Activated gamma-delta T cell treated with anti-CD3 and anti-CD28 coated beads, Interleukin-2, amount 50 U/mL, for 16 hours (primary cell): ENCODE data around the gene FAM219A.
"Not testable (repeated sequence)": the region's sequence is repeated elsewhere in the genome, so short reads cannot be mapped to it uniquely, and the experiment has no call there.

Source experiments
- DNase-seq: peaks from one replicate; pipeline ENCODE4 v3.0.0-alpha.2; 2020; ENCODE audit warnings: low read depth

FAM219A gene

GRCh38 chr9:34443533-34443932 lies 14.8 kb downstream of the FAM219A start:
- DNase-seq, result no peak

GRCh38 chr9:34442770-34443169 lies 15.6 kb downstream of the FAM219A start:
- no peak for DNase-seq

GRCh38 chr9:34440017-34440416 lies 18.4 kb downstream of the FAM219A start:
- DNase-seq, result no peak

- DNase-seq, result not testable (repeated sequence)
These were observed 19.9 kb downstream of the FAM219A start for GRCh38 chr9:34438465-34438864.

GRCh38 chr9:34437926-34438307 lies 20.5 kb downstream of the FAM219A start:
- not testable (repeated sequence) for DNase-seq

- DNase-seq, result peak; percentile 26
These were observed 21.1 kb downstream of the FAM219A start for GRCh38 chr9:34437006-34437925.

- no peak for DNase-seq
These were observed 26.7 kb downstream of the FAM219A start for GRCh38 chr9:34431667-34432066.

- no peak for DNase-seq
These were observed 27.4 kb downstream of the FAM219A start for GRCh38 chr9:34430843-34431437.

- no peak for DNase-seq
These were observed 29.9 kb downstream of the FAM219A start for GRCh38 chr9:34428325-34428958.

- no peak for DNase-seq
These were observed 31.9 kb downstream of the FAM219A start for GRCh38 chr9:34426347-34427074.

- no peak for DNase-seq
These were observed 38.5 kb downstream of the FAM219A start for GRCh38 chr9:34419716-34420504.

- DNase-seq, result no peak
These were observed 40.6 kb downstream of the FAM219A start for GRCh38 chr9:34417734-34418133.

GRCh38 chr9:34413231-34413852 lies 45.0 kb downstream of the FAM219A start:
- DNase-seq, result no peak

GRCh38 chr9:34412336-34412735 lies 46.0 kb downstream of the FAM219A start:
- DNase-seq, result no peak

- no peak for DNase-seq
These were observed 49.2 kb downstream of the FAM219A start for GRCh38 chr9:34409154-34409553.

- DNase-seq, result no peak
These were observed 50.2 kb downstream of the FAM219A start for GRCh38 chr9:34408173-34408572.

GRCh38 chr9:34406219-34406618 lies 52.2 kb downstream of the FAM219A start:
- DNase-seq, result no peak

GRCh38 chr9:34405719-34406118 lies 52.7 kb downstream of the FAM219A start:
- DNase-seq, result no peak

GRCh38 chr9:34403554-34404380 lies 54.6 kb downstream of the FAM219A start:
- DNase-seq, result no peak
